GM19467 (cell line): ENCODE measurements around the gene CST4.
"Not testable (repeated sequence)": the region's sequence is repeated elsewhere in the genome, so short reads cannot be mapped to it uniquely, and the experiment has no call there.

Source experiments
- ATAC-seq: cut with Tn5 transposase; IDR thresholded peaks from one replicate; pipeline ENCODE4 v1.9.1; 2021; ENCODE audit warnings: mild to moderate bottlenecking, moderate library complexity; ENCODE audit not compliant: unreplicated experiment

CST4 gene

GRCh38 chr20:23690581-23690980 is 1.7 kb upstream of the CST4 start:
- no peak for ATAC-seq

- no peak for ATAC-seq
These were observed 507 bp upstream of the CST4 start for GRCh38 chr20:23689399-23689690.

- no peak for ATAC-seq
These were observed 852 bp downstream of the CST4 start for GRCh38 chr20:23687986-23688385.

- no peak for ATAC-seq
These were observed 2.6 kb downstream of the CST4 start for GRCh38 chr20:23686046-23686750.

GRCh38 chr20:23685529-23685896 is 3.3 kb downstream of the CST4 start:
- ATAC-seq, result not testable (repeated sequence)

- ATAC-seq, result no peak
These were observed 4.6 kb downstream of the CST4 start for GRCh38 chr20:23684261-23684660.

GRCh38 chr20:23683807-23684206 is 5.0 kb downstream of the CST4 start:
- no peak for ATAC-seq

- no peak for ATAC-seq
These were observed 5.6 kb downstream of the CST4 start for GRCh38 chr20:23683281-23683680.

GRCh38 chr20:23680146-23680545 is 8.7 kb downstream of the CST4 start:
- no peak for ATAC-seq

GRCh38 chr20:23679133-23680092 is 9.4 kb downstream of the CST4 start:
- ATAC-seq, result no peak

- no peak for ATAC-seq
These were observed 15.6 kb downstream of the CST4 start for GRCh38 chr20:23673209-23673608.

- no peak for ATAC-seq
These were observed 16.7 kb downstream of the CST4 start for GRCh38 chr20:23672158-23672557.

GRCh38 chr20:23671479-23671878 is 17.4 kb downstream of the CST4 start:
- no peak for ATAC-seq

- no peak for ATAC-seq
These were observed 18.5 kb downstream of the CST4 start for GRCh38 chr20:23670361-23670760.

- no peak for ATAC-seq
These were observed 19.0 kb downstream of the CST4 start for GRCh38 chr20:23669866-23670265.

GRCh38 chr20:23669327-23669726 is 19.5 kb downstream of the CST4 start:
- no peak for ATAC-seq

GRCh38 chr20:23668477-23668951 is 20.3 kb downstream of the CST4 start:
- peak; percentile 46 for ATAC-seq

- no peak for ATAC-seq
These were observed 21.2 kb downstream of the CST4 start for GRCh38 chr20:23667666-23668065.

GRCh38 chr20:23666698-23667097 is 22.1 kb downstream of the CST4 start:
- ATAC-seq, result no peak

- no peak for ATAC-seq
These were observed 22.6 kb downstream of the CST4 start for GRCh38 chr20:23666189-23666588.

GRCh38 chr20:23664954-23665353 is 23.9 kb downstream of the CST4 start:
- ATAC-seq, result no peak

- not testable (repeated sequence) for ATAC-seq
These were observed 24.8 kb downstream of the CST4 start for GRCh38 chr20:23664046-23664445.
